ENCODE data around the gene ARHGAP42.

ARHGAP42 gene

DNA sequence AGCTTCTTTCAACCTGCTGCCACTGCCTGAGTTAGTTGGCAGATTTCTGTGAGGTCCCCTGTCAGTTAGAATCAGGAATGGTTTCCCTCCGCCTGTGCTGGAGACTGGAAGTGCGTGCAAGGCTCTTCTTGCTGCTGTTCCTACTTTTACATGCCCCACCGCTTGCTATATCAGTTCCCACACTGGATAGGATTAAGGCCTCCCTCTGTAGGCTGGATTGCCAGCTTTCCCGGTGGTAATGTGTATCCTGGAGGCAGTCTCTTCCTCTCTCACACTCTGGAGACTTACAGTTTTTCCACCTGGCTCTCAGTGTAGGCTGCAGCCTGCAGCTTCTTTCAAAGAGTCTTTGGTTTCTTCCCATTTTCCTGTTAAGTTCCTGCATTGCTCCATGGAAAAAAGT is 66.5 kb downstream of the ARHGAP42 start:
- no peak for DNase-seq

GRCh38 chr11:100756559-100756958 is 69.5 kb downstream of the ARHGAP42 start:
- DNase-seq: no peak

GRCh38 chr11:100757646-100758045 is 70.6 kb downstream of the ARHGAP42 start:
- DNase-seq: peak in 4 of 58 donors; percentile 5 to 40 (median 13)

DNA sequence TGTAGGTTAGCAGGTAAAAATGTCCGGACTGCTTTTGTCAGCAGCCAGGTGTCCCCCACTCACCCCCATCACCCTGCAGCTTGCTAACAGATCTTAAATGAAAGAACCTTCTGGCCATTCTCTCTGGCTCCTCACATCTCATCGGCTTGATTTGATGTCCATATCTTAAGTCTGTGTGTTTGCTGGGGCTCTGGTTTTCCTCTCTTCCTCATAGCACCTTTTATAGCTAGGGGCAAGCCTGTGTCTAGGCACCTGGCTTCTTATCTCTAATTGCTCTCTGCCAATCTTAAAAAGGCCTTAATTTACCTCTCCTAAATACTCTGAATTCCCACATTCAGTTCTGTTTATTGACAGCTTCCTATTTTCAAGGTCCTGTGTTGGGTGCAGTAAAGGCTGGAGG is 72.0 kb downstream of the ARHGAP42 start:
- no peak for DNase-seq

GRCh38 chr11:100759856-100760255 is 72.8 kb downstream of the ARHGAP42 start:
- DNase-seq: no peak

DNA sequence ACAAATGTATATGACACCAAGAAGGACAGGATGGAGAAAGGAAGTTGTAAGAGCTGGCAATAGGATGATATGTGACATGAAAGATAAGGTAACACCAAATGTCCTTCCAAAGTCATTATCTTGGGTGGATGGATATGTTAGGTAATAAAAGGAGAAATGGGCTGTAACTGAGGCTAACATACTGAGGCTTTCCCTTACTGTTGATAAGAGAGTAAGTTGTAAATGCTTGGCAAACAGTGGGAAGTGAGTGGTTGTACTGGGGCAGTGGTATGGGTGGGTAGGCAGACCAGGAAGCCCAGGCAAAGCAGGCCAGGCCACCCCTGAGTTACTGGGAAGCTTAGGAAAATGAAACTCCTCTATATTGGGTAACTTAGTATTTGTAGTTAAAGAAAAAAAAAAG is 73.7 kb downstream of the ARHGAP42 start:
- DNase-seq: no peak

GRCh38 chr11:100761841-100762240 is 74.8 kb downstream of the ARHGAP42 start:
- DNase-seq: no peak

- DNase-seq: no peak
Measured at GRCh38 chr11:100766764-100767163, 79.7 kb downstream of the ARHGAP42 start.

GRCh38 chr11:100769165-100769564 is 82.1 kb downstream of the ARHGAP42 start:
- DNase-seq: no peak

DNA sequence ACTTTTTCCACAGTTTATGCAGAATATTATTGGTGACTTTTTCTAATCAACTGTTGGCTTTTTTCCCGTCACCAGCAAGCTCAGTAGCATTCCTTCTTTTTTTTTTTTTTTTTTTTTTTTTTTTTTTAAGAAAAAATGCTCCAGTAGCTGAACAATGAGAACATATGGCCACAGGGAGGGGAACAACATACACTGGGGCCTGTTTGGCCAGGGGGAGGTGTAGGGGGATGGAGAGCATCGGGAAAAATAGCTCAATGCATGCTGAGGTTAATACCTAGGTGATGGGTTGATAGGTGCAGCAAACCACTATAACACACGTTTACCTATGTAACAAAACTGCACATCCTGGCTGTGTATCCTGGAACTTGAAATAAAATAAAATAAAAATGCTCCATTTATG is 82.5 kb downstream of the ARHGAP42 start:
- DNase-seq: no peak

- no peak for DNase-seq
Measured at GRCh38 chr11:100774132-100774531, 87.0 kb downstream of the ARHGAP42 start.

- no peak for DNase-seq
Measured at GRCh38 chr11:100774859-100775258, 87.8 kb downstream of the ARHGAP42 start.

DNA sequence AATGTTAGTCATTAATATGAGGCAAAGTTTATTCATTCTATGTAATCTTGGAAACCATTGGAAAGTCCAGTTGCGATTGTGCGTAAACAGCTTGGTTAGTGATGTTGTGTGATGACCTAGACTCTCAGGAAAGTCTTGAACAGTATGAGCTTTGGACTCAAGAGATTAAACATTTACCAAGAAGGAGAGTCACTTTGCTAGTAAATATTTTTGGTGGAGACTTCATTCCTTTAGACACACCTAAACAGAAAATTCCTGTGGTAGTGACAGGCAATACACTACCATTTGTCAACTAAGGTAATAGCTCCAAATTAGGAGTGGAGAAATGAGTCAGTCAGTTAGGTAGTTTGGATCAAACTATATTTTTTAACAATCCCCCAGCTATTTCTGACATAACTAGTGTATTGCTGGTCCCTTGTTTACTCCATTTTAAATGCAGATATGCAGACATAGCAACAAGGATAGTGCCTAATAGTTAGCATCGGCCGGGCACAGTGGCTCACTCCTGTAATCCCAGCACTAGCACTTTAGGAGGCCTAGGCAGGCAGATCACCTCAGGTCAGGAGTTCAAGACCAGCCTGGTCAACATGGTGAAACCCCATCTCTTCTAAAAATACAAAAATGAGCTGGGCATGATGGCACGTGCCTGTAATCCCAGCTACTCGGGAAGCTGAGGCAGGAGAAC is 89.3 kb downstream of the ARHGAP42 start:
- no peak for DNase-seq

DNA sequence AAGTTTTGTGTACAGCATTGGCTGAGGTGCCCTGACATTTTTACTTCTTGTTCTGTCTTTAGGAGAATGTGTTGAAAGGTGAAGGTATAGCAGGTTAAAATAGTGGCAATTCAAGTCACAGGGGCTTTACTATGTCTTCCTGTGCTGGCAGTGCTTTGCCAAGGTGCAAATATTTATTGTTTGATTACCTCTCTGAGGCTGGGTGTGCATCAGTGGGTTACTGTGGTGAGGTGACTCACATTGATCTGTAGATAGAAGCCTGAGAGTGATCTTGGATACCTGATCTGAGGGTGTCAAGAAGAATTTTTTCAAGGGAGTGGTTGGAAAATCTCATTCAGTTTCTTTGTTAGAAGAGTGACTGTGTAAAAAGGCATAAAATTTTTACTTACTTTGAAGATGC is 90.0 kb downstream of the ARHGAP42 start:
- no peak for DNase-seq

GRCh38 chr11:100777736-100778135 is 90.6 kb downstream of the ARHGAP42 start:
- no peak for DNase-seq

DNA sequence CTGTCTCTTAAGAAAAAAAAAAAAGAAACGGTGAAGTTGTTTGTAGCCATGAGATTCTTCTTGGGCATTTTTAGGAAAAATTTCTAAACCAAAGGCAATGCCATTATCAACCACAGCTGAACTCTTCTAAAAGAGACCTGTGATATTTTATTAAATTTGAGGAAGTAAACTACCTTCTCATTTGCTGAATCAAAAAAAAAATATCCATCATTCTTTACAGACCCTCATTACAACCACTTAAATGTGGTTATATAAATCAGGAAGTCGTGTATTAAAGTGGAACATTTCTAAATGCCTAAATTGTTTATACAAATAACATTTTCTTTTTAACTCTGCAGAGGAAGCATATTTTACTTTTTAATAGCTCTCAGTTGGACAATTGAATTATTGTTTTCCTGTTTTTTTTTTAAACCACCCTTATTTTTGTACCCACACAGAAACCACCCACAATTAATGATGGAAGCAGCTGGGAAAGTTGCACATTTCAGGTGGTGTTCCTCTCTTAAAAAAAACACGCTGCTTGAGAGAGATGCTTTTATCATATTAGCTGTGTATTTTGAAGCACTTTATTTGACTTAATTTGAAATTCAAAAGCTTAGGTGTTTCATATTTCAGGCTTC is 91.2 kb downstream of the ARHGAP42 start:
- DNase-seq: no peak

- DNase-seq: no peak
Measured at GRCh38 chr11:100780470-100780869, 93.4 kb downstream of the ARHGAP42 start.

DNA sequence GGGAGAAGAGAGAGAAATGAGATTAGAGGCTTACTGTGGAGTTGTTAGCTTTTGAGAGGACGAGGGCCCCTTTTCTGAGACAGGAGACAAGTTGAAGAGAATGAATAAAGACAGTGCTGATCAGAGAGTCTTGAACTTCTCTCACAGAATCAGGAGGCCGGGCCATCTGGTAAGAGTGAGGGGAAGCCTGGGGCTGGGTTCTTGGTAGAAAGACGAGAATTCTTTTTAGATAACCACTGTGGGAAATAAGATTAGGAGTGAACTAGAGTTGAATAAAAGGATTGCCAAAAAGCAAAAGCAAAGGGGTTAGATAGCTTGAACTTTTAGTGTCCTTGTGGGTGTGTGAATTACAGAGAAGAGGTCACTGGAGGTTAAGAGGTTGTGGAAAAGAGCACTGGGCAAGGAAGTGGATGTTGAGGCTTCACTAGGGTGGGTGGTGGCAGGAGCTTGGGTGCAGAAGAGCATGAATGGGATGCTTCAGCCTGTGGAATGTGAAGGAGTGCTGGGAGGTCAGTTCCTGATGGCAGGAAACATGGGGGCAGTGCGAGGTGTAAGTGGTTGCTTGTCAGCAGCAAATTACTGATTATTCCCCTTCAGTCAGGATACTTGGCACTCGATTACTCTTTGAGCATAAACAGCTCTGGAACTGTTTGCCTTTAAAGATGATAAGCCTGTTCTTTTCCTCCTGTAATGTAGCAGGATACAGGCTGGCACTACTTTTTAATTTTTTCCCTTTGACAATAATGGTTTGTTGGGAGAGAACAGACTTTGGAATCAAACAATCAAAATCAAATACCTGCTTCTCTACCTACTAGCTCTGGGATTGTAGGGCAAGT is 98.3 kb downstream of the ARHGAP42 start:
- no peak for DNase-seq

- no peak for DNase-seq
Measured at GRCh38 chr11:100788561-100789295, 101.6 kb downstream of the ARHGAP42 start.

GRCh38 chr11:100789500-100789899 is 102.4 kb downstream of the ARHGAP42 start:
- no peak for DNase-seq

DNA sequence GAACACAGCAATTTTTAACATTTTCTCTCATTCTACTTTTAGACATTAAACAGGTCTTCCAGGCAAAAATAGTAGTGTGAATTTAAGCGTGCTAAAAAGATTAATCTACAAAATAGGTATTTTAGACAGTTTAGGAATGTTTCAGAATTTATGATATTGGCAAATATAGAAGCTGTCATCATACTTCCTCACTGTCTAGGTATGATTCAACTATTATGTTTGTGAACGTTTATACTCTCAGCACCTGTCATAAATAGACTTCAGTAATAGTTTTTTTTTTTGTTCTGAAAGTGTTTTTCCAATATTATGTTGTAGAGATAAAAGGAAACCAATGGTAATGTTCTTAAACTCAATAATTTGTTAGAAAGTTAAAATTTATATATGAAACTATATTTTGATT is 103.0 kb downstream of the ARHGAP42 start:
- DNase-seq: no peak

- no peak for DNase-seq
Measured at GRCh38 chr11:100791103-100791502, 104.0 kb downstream of the ARHGAP42 start.

All from anterior cingulate cortex (tissue), 58 donors.